Measurements from ENCODE around the gene RTN4IP1.
A peak's percentile ranks its signal among the peaks of the same experiment; 100 is the strongest.
"Not testable (repeated sequence)": the region's sequence is repeated elsewhere in the genome, so short reads cannot be mapped to it uniquely, and the experiment has no call there.

The RTN4IP1 gene

DNA sequence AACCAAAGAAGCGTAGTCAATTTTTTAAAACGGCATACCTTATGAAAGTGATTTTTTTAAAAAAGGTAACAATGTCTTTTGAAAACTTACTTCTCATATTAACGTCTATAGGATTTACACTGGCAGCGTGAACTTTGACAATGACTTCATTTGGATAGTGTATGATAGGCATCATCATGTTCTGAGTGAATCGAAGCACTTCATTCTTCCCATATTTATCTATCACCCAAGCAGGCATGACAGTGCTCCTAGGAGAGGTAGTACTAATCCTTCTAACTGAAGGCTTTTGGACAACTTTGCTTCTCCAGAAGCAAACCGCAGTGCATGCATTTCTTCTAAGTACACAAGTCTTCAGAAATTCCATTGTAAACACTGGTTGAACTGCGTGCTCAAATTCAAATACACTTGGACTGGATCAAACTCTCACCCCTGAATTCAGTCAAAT is 618 bp downstream of the RTN4IP1 start:
- DNase-seq (ENCODE audit: low read depth in 2 of 2) = no peak

DNA sequence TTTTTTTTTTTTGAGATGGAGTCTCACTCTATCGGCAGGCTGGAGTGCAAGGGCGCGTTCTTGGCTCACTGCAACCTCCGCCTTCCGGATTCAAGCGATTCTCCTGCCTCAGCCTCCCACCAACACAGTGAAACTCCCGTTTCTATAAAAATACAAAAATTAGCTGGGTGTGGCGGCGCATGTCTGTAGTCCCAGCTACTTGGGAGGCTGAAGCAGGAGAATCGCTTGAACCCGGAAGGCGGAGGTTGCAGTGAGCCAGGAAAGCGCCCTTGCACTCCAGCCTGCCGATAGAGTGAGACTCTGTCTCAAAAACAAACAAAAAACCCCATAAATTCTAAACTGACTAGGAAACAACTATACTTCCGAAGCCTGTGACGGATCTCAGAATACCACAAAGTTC is 1.5 kb downstream of the RTN4IP1 start:
- DNase-seq (ENCODE audit: low read depth in 2 of 2) = not testable (repeated sequence)

DNA sequence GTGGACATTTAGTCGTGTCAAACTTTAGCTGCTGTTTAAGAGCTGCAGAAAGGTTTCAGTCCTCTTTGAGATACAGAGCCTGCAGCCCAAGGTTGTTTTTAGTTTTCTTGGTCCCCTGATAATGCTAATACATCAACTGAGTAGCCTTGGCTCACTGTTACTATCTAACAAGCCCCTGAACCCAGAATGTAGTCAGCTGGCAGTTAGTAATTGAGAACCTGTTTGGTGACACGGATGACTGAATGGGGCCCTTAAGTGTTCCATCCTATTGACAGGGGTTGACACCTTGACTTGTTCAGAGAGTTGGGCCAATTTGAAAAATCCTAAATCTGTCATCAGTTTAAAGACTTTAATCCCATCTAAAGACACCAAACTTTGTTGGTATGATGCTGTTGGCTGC is 2.8 kb downstream of the RTN4IP1 start:
- DNase-seq (ENCODE audit: low read depth in 2 of 2) = no peak

DNA sequence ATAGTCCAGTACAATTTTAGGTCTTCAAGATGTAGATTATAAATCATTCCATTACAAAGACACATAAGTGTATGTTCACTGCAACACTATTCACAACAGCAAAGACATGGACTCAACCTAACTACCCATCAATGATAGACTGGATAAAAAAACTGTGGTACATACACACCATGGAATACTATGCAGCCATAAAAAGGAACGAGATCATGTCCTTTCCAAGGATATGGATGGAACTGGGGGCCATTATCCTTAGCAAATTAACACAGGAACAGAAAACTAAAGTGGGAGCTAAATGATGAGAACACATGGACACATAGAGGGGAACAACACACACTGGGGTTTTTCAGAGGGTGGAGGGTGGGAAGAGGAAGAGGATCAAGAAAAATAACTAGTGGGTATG is 6.3 kb downstream of the RTN4IP1 start:
- no peak for DNase-seq (ENCODE audit: low read depth in 2 of 2)

DNA sequence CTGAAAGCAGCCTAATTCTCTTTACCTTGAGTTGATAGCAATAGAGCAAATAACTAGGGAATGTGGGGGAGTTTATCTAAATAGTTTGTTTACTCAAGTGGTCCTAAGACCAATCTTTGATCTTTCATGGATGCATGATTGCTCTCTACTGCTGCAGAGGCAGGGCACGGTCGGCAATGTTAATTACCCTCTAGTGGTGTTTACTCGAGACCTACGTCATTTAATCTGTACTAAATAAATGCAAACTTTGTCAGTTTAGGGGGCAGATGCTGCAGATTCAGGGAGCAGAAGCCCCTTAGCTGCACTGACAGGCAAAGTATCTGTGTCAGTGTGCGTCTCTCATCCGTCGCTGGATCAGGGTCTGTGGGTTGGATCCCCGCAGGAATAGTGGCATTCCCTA is 6.9 kb downstream of the RTN4IP1 start:
- DNase-seq (ENCODE audit: low read depth in 2 of 2) = no peak

DNA sequence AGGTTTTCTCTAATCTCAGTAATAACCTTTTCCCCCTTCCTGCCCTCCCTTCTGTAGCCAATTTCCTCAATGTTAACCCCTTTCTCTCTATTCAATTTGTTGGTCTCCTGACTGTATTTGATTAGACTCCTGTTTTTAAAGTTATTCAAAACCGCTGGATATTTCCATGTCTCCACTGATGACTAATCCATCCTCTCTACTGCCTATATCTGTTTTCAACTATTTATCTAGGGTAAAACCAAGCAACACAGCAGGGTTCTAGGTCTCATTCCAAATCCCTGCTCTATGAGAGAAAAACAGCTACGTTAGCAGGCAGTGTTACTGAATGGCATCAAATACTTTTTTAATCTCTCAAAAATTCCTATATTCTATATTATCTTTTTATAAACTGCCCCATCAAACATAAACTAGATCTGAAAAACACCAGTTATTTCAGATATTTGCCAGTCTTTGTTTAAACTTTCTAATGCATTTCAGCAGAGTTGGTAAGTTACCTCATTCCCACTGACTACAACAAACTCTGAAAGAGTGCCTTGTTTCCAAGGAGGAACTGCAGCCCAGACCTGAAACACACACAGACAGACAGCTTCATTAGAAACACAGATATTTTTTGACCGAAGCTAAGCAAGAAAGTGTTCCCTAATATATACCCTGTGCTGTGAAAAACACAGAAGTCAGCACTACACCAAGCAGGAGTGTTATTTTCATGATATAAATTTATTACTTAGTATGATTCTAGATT is 8.2 kb downstream of the RTN4IP1 start:
- DNase-seq (ENCODE audit: low read depth in 2 of 2) = peak; percentile 35 to 36

DNA sequence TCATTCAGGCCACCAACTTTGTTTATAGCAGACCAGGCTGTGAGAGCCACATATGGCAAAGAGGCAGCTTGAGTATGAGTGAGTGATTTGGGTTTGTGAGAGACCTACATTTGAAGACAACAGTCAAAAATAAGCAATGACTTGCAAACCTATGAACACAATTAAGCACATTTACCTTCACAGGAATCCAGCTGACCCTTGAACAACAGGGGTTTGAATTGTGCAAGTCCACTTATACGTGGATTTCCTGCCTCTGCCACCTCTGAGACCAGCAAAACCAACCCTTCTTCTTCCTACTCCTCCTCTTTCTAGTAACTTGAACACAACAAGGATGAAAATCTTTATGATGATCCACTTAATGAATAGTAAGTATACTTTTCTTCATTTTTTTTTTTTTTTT is 10.1 kb downstream of the RTN4IP1 start:
- no peak for DNase-seq (ENCODE audit: low read depth in 2 of 2)

DNA sequence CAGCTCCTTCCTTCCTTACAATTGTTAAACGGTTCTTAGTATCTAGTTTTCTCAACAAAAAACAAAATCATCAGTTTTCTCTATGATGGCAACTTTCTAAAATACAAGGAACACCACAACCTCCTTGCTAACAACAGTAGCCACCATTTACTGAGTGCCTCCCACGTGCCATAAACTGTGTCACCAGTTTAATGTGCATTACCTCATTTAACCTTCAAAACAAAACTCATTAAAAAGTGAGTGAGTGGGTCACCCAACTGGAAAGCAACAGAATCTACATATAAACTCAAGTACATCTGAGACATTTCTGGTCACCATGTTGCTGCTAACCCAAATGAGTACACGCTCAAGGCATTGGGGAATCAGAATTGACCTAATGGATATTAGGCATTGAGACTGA is 11.0 kb downstream of the RTN4IP1 start:
- DNase-seq (ENCODE audit: low read depth in 2 of 2) = no peak

DNA sequence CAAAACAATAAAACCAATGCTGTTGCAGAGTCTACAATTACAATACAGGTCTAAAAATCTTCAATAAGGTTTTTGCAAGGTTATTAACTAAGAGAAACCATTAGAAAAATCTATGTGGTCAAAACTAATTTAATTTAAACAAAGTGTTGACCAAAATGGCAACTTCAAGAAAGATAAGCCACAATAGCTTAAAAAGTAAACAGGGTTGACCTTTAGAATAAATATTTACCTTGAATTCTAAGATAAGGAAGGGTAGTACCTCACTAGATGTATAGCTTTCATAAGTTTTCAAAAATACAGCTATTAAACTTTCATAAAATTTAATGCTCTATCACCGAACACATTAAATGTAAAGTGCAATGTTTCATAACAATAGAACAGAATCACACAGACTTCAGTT is 11.4 kb downstream of the RTN4IP1 start:
- DNase-seq (ENCODE audit: low read depth in 2 of 2) = no peak

DNA sequence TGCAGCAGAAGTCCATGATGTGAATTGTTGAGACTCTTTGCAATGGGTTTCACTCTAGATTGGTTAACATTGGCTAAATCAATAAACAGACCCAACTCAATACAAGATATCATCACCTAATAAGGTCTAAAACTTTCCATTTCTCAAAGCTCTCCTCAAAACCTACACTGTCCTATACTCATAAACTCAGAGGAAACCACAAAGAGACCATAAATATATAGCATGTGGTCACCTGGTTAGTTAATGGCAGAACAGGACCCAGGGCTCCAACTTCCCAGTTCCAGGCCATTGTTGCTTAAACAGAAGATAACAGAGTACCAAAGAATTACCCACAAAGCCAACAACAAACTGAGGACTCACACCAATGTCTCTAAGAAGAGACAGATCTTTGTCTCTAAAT is 12.0 kb downstream of the RTN4IP1 start:
- no peak for DNase-seq (ENCODE audit: low read depth in 2 of 2)

DNA sequence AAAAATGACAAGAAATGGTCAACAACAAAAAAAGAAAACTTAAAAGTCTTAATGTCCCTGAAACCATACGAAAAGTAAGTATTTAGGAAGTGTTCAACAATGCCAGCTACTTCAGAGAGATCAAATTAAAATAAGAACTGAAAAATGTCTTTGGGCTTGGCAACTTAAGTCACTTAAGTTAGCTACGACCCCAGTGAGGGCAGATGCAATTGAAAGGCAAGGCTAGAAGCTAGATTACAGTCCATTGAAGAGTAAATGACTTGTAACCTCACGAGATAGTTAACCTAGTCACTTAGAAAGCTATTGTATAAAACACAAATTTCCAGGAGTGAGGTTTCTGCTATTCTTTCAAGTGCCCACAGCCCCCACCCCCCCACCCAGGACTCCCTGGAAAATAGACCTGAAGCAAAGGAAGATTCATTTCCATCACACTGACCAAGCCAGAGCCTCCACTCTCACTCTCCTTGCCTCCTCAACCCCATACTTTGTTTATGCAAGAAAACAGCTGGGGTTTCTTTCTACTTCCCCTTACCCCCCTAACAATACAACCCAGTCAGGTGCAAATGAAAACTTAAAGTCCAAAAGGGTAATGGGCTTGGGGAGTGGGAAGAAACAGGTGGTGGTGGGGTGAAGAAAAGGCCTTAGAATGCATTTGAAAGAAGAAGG is 14.6 kb downstream of the RTN4IP1 start:
- DNase-seq (ENCODE audit: low read depth in 2 of 2) = no peak

DNA sequence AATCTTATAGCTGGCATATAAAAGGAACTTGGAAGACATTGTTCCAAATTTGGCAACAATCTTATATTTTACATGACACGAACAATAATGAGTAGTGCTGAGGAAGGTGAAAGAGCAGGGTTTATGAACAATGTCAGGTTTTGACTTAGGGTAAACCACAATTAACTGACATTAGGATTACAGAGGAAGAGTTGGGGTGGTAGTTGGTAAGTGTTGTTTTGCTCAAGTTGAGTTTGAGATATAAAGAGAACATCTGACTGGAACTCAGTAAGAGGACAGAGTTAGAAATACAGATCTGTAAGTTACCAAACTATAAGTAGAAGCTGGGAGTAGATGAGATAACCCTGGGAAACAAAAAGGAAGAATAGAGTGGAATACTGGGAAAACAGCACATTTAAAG is 15.1 kb downstream of the RTN4IP1 start:
- no peak for DNase-seq (ENCODE audit: low read depth in 2 of 2)

DNA sequence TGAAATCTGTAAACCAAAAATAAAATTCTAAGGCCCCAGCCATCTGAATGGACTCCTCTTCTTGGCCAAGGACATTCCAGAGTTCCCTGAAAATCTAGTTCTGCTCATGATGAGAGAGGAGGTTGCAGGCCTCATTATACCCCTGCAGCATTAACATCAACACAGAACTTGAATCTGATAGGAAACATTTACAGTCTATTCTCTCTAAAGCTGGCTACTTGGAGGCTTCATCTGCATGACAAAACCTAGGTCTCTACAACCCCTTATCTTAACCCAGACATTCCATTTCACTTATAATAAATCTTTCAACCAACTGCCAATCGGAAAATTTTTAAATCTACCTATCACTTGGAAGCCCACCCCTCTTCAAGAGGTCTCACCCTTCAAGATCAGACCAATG is 15.7 kb downstream of the RTN4IP1 start:
- DNase-seq (ENCODE audit: low read depth in 2 of 2) = no peak

DNA sequence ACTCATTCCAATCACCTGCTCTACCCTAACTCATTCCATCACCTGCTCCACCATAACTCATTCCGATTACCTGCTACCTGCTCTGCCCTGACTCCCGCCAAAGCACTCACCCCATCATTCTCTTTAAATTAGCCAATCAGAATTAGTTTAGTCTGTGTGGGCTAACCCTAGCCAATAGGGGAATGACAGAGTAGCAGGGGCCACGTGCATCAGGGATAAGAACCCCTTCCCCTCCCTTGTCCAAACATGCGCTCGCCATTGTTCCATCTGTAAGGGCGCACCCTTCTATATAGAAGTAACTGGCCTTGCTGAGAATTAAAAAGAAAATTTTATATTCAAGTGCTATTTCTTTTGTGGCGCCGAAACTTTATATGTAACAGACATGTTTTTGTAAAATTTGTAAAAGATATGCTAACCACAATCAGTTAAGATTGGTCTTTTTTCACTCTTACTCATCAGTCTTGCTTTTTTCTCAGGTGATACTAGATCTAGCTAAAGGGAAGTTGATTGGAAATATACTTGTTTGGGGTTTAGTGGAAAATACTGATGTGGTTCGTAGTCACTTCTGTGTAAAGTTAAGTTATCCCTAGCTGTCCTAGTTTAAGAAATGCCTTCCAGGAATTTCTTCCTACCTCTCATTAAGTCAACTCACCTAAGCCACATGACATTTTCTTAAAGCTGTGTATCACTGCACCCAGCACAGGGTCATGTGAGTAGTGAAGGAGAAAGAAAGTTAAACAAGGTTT is 16.5 kb downstream of the RTN4IP1 start:
- no peak for DNase-seq (ENCODE audit: low read depth in 2 of 2)

DNA sequence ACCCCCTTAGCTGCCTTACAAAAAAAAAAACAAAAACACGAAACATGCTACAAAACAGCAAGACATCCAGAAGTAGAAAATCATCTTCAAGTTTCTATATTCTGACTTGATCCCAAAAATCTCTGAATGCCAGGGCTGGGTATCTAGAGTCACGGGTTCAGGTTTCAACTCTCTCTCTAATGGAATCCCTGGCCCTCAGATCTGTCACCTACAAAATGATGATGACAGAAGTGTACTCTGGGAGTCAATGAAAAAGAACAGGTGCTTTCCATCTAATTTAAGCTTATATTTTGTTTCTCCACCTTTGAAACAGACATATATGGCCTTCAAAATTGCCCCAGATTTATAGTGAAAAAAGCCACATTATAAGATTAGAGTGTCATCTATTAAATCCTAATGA is 18.3 kb downstream of the RTN4IP1 start:
- no peak for DNase-seq (ENCODE audit: low read depth in 2 of 2)

DNA sequence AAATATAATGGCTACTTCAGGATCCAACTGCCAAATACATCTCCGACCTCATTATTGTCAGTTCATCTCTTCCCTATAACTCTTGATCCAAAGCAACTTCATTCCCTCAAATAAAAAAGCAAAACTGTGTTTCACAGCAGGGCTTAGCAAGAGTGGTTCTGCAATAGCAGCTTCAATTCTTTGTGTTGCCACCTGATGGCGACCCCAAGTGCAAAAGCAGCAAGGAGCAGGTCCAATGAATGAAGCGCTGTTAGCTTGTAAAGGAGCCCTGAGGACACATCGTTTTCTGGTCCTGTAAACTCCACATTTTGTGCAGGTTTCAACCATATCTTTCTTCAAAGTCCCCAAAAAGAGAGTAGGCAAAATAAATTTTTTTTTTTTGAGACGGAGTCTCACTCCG is 19.6 kb downstream of the RTN4IP1 start:
- no peak for DNase-seq (ENCODE audit: low read depth in 2 of 2)

DNA sequence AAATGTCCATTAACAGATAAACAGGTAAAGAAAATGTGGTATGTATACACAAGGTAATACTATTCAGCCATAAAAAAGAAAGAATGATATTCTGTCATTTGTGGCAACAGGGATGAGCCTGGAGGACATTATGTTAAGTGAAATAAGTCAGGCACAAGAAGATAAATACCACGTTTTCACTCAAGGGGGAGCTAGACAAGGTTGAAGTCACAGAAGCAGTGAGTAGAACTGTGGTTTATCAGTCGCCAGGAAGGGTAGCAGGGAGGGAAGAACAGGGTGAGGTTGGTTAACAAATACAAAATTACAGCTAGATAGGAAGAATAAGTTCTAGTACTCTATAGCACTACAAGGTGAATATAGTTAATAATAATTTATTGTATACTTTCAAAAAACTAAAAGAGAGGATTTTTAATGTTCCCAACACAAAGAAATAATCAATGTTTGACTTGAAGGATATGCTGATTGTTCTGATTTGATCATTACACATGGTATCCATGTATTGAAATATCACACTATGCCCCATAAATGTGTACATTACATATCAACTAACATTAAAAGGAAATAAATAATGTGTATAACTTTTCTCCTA is 21.1 kb downstream of the RTN4IP1 start:
- peak in 1 of 2 experiments; percentile 13 for DNase-seq (ENCODE audit: low read depth in 2 of 2)

DNA sequence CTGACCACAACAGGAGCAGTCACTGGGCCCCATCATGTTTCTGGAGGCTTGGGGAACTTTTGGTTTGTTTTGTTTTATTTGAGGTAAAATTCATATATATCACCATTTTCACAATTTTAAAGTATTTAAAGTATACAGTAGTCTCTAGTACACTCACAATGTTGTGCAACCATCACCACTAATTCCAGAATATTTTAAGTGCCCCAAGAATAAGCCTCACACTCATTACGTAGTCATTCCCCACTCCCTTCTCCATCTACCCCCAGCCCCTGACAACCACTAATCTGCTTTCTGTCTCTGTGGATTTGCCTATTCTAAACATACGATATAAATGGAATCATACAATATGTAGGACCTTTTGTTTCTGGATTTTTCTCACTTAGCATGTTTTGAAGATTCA is 29.0 kb downstream of the RTN4IP1 start:
- peak in 1 of 2 experiments; percentile 11 for DNase-seq (ENCODE audit: low read depth in 2 of 2)

DNA sequence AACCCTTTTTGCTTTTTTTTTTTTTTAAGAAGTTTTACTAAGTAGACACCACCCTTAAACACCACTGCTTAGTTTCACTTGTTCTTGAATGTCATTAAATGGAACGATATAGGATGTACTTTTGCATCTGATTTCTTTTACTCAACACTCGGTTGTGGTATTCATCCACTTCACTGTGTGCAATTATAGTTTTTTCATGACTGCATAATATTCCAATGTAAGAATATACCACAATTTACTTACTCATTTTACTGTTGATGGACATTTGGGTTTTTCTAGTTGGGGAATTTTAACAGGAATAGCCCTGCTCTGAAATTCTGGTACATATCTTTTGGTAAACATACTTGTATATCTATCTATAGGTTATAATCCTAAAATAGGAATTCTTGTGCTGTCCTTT is 29.9 kb downstream of the RTN4IP1 start:
- DNase-seq (ENCODE audit: low read depth in 2 of 2) = no peak

DNA sequence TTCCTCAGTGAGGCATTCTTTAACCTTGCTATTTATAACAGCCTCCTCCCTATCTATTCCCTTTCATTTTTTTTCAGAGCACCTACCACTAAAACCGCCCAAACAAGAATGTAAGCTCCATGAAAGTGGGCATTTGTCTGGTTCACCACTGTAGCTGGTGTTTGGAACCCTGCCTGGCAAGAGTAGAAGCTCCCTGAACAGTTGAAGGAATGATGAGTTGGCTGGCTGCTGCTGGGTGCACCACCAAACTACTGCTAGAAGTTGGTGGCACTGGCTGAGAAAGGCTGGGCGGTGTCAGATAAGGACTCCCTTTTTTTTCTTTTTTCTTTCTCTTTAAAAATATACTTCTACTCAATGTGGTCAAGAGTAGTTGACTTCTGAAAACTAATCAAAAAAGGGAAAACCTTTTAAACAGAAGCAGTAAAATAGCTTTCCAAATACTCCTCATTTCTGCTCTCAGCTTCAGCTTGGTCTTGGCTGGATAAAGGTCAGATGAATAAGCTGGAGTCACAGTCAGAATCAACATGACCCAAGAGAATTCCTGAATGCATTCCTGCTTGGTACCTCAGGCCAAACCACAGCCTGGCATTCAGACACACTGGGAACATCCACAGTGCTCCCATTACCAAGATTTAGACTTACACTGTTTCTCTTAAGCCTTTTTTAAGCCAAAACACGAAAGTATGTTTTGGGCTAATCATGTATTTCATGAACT is 38.0 kb downstream of the RTN4IP1 start:
- DNase-seq (ENCODE audit: low read depth in 2 of 2) = peak; percentile 37 to 42

DNA sequence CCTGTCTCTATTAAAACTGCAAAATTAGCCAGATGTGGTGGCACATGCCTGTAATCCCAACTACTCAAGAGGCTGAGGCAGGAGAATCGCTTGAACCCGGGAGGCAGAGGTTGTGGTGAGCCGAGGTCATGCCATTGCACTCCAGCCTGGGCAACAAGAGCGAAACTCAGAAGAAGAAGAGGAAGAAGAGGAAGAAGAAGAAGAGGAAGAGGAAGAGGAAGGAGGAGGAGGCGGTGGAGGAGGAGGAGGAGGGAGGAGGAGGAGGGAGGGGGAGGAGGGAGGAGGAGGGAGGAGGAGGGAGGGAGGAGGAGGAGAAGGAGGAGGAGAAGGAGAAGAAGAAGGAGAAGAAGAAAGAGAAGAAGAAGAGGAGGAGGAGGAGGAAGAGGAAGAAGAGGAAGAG is 40.4 kb downstream of the RTN4IP1 start:
- DNase-seq (ENCODE audit: low read depth in 2 of 2) = not testable (repeated sequence)

Measured in fibroblast of skin of left quadriceps (primary cell).